ENCODE data around the gene RNF17. TPM values are rescaled to one million over a fixed set of nuclear protein-coding genes. Genes with fewer than 3 reads are reported as not detected.

RNF17 gene
- total and polyA plus RNA-seq, 2 donors (not counting 3 experiments of a cell fraction or from before 2014, with no cell fraction given) = 0.30 TPM; not detected in 1

- no peak overlapping the region for H3K4me2 ChIP-seq (ENCODE audit: insufficient read depth, low read length)
- ChIA-PET POLR2A (no interaction called here), CTCF (interaction anchor here (1.0 to 1.8 kb wide), 3 partner anchors 9 to 254 kb away, joined by 3 to 4 read pairs (median 3); no protein-coding TSS in a partner anchor)
- DNase-seq (ENCODE audit: low read depth, low spot score) (no peak), FAIRE-seq (no peak)
- H2AFZ ChIP-seq (ENCODE audit: low read depth, low read length) = no peak overlapping the region
- peaks cover 5 to 14% of the 10 kb centered on the region in 2 experiments for H3K27me3 ChIP-seq (ENCODE audit: control insufficient read depth in 2 of 2, insufficient read depth in 2 of 2, low read length in 2 of 2)
- no TSS peak for BruUV-seq (replicated peaks)
- no peak overlapping the region for H3K4me3 ChIP-seq (replicated peaks in 1 of 3; ENCODE audit: insufficient read depth in 1 of 3, low read depth in 1 of 3, low read length in 3 of 3)
- H3K36me3 ChIP-seq (ENCODE audit: control insufficient read depth in 2 of 2, extremely low read depth in 1 of 2, insufficient read depth in 2 of 2, low read length in 2 of 2) = no peaks in the 10 kb centered on the region
- dilution Hi-C loops (cut with MboI; ENCODE audit: extremely low pct_ligation_motif_present, low sequenced_read_pairs) (no loop called here), intact Hi-C loops (cut with micrococcal nuclease) (no loop called here)
- H3K9me1 ChIP-seq (replicated peaks; ENCODE audit: control insufficient read depth, extremely low read depth, insufficient read depth, low read length) = no peaks in the 10 kb centered on the region
- peak in 1 of 2 donors; percentile 33 for TF ChIP-seq CTCF (IDR thresholded peaks at IDR 0.05; ENCODE audit: extremely low read depth in 1 of 2, insufficient read depth in 1 of 2, low read depth in 1 of 2, low read length in 2 of 2)
- no peak for TF ChIP-seq GATA2 (IDR thresholded peaks at IDR 0.05; ENCODE audit: insufficient read depth, insufficient read length, low read depth, low read length)
- TF ChIP-seq JUN (IDR thresholded peaks at IDR 0.05; ENCODE audit: borderline replicate concordance, insufficient read depth, insufficient read length, low read depth) = no peak
- no peaks in the 10 kb centered on the region for H3K9me3 ChIP-seq (replicated peaks; ENCODE audit: control insufficient read depth, insufficient read depth, low read length)
- H3K4me1 ChIP-seq (ENCODE audit: control insufficient read depth, extremely low read depth, insufficient read depth, low read length) = no peaks in the 10 kb centered on the region
- H3K9ac ChIP-seq (replicated peaks; ENCODE audit: extremely low read depth, insufficient read depth, low read length) = no peak overlapping the region
- no peaks in the 10 kb centered on the region for H4K20me1 ChIP-seq (replicated peaks; ENCODE audit: control insufficient read depth, extremely low read depth, insufficient read depth, low read length)
- no peak overlapping the region for H3K27ac ChIP-seq (ENCODE audit: insufficient read depth, low read depth, low read length)
- no peaks in the 10 kb centered on the region for H3K79me2 ChIP-seq (ENCODE audit: control insufficient read depth, insufficient read depth, low read length)
Measured at GRCh38 chr13:24741016-24741662, 22.8 kb upstream of the RNF17 start.

GRCh38 chr13:24741791-24742190 is 22.2 kb upstream of the RNF17 start:
- H3K9me3 ChIP-seq (replicated peaks; ENCODE audit: control insufficient read depth, insufficient read depth, low read length) = no peaks in the 10 kb centered on the region
- H3K9me1 ChIP-seq (replicated peaks; ENCODE audit: control insufficient read depth, extremely low read depth, insufficient read depth, low read length) = no peaks in the 10 kb centered on the region
- H2AFZ ChIP-seq (ENCODE audit: low read depth, low read length) = no peak overlapping the region
- H3K79me2 ChIP-seq (ENCODE audit: control insufficient read depth, insufficient read depth, low read length) = no peaks in the 10 kb centered on the region
- no peaks in the 10 kb centered on the region for H3K36me3 ChIP-seq (ENCODE audit: control insufficient read depth in 2 of 2, extremely low read depth in 1 of 2, insufficient read depth in 2 of 2, low read length in 2 of 2)
- ChIA-PET CTCF (interaction anchor here (1.1 to 1.8 kb wide), 3 partner anchors 14 to 253 kb away, joined by 3 to 5 read pairs (median 4); no protein-coding TSS in a partner anchor), POLR2A (no interaction called here)
- no peak overlapping the region for H3K27ac ChIP-seq (ENCODE audit: insufficient read depth, low read depth, low read length)
- TF ChIP-seq MAX (IDR thresholded peaks at IDR 0.05; ENCODE audit: insufficient read depth, insufficient read length) (no peak), POLR2AphosphoS5 (IDR thresholded peaks at IDR 0.05; ENCODE audit: insufficient read depth, low read depth, low read length) (no peak), EZH2 (IDR thresholded peaks at IDR 0.05; ENCODE audit: borderline replicate concordance, low read depth, low read length, severe bottlenecking) (no peak), MYC (IDR thresholded peaks at IDR 0.05; ENCODE audit: low read depth, low read length) (no peak), JUN (IDR thresholded peaks at IDR 0.05; ENCODE audit: borderline replicate concordance, insufficient read depth, insufficient read length, low read depth) (no peak), POLR2A (IDR thresholded peaks at IDR 0.05; ENCODE audit: low read depth, low read length) (no peak), FOS (IDR thresholded peaks at IDR 0.05; ENCODE audit: borderline replicate concordance, insufficient read depth, low read length) (no peak), CTCF (IDR thresholded peaks at IDR 0.05; ENCODE audit: extremely low read depth in 1 of 2, insufficient read depth in 1 of 2, low read depth in 1 of 2, low read length in 2 of 2) (no peak), GATA2 (IDR thresholded peaks at IDR 0.05; ENCODE audit: insufficient read depth, insufficient read length, low read depth, low read length) (no peak)
- no peaks in the 10 kb centered on the region for H3K4me1 ChIP-seq (ENCODE audit: control insufficient read depth, extremely low read depth, insufficient read depth, low read length)
- FAIRE-seq (no peak), DNase-seq (ENCODE audit: low read depth, low spot score) (no peak)
- dilution Hi-C loops (cut with MboI; ENCODE audit: extremely low pct_ligation_motif_present, low sequenced_read_pairs) (no loop called here), intact Hi-C loops (cut with micrococcal nuclease) (no loop called here)
- H3K27me3 ChIP-seq (ENCODE audit: control insufficient read depth in 2 of 2, insufficient read depth in 2 of 2, low read length in 2 of 2) = peaks cover 11 to 20% of the 10 kb centered on the region in 2 experiments
- no peak overlapping the region for H3K4me3 ChIP-seq (replicated peaks in 1 of 3; ENCODE audit: insufficient read depth in 1 of 3, low read depth in 1 of 3, low read length in 3 of 3)
- H3K4me2 ChIP-seq (ENCODE audit: insufficient read depth, low read length) = no peak overlapping the region
- no TSS peak for BruUV-seq (replicated peaks)
- H3K9ac ChIP-seq (replicated peaks; ENCODE audit: extremely low read depth, insufficient read depth, low read length) = no peak overlapping the region
- H4K20me1 ChIP-seq (replicated peaks; ENCODE audit: control insufficient read depth, extremely low read depth, insufficient read depth, low read length) = no peaks in the 10 kb centered on the region

All from endothelial cell of umbilical vein (primary cell).